HFF-Myc (cell line): ENCODE data around the gene CZIB.

ENCODE experiments used
- DNase-seq: peaks from one replicate; pipeline ENCODE4 v3.0.0-alpha.2; 2011; ENCODE audit warnings: low read depth; ENCODE audit errors: extremely low read depth
- H3K4me3 ChIP-seq: replicated peaks from 2 replicates; pipeline ENCODE4 v1.5.1; 2011; ENCODE audit warnings: low read depth, mild to moderate bottlenecking, control low read depth, low read length
- TF ChIP-seq, protein P1 (sequence below): IDR thresholded peaks from 2 replicates; pipeline ENCODE4 v1.5.1; 2012; ENCODE audit warnings: mild to moderate bottlenecking, low read depth, low read length, control low read depth; ENCODE audit errors: missing control alignments

CZIB gene

DNA sequence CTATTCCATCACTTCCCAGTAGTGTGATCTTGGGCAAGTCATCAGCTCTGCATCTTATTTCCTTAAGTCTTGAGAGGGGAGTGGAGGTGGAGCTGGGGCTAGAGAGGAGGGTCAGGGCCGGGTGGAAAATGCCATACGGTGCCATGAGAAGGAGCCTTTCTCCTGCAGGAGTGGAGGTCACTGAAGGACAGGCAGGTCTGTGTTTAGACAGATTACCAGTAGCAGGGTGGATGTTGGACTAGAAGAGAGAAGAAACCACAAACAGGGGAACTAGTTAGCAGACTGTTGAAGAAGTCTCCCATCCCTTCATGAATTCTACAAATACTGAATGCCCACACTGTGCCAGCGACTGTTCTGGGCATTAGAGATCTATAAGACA is 37.7 kb downstream of the CZIB start:
- TF ChIP-seq, protein P1, sequence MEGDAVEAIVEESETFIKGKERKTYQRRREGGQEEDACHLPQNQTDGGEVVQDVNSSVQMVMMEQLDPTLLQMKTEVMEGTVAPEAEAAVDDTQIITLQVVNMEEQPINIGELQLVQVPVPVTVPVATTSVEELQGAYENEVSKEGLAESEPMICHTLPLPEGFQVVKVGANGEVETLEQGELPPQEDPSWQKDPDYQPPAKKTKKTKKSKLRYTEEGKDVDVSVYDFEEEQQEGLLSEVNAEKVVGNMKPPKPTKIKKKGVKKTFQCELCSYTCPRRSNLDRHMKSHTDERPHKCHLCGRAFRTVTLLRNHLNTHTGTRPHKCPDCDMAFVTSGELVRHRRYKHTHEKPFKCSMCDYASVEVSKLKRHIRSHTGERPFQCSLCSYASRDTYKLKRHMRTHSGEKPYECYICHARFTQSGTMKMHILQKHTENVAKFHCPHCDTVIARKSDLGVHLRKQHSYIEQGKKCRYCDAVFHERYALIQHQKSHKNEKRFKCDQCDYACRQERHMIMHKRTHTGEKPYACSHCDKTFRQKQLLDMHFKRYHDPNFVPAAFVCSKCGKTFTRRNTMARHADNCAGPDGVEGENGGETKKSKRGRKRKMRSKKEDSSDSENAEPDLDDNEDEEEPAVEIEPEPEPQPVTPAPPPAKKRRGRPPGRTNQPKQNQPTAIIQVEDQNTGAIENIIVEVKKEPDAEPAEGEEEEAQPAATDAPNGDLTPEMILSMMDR, result no peak

DNA sequence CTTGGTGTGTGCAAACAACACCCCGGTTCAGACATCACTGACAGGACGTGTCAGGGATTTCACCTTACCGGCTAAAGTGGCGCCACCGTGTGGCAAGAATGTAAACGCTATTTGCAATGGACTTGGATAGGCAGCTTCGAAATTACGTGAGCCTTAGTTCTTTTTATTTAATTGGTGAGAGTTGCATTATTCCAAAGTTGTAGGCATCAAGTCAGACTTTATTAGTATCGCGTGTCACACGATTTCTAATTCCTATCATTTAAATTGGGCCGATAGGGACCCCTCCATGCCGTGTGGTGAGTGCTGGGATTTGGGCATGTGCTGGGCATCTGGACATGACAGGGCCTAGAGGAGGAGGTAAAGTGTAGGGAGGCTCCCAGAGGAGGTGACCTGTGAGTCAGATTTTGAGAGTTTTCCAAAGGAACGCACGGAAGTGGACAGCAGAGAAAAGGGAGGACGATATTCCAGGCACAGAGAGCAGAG is 38.3 kb downstream of the CZIB start:
- no peak overlapping the region for H3K4me3 ChIP-seq
- TF ChIP-seq, protein P1, result peak; percentile 78
- no peak for DNase-seq

More for the DNA sequence above, 37.7 kb downstream of the CZIB start:
- no peak for DNase-seq
- H3K4me3 ChIP-seq, result no peak overlapping the region

DNA sequence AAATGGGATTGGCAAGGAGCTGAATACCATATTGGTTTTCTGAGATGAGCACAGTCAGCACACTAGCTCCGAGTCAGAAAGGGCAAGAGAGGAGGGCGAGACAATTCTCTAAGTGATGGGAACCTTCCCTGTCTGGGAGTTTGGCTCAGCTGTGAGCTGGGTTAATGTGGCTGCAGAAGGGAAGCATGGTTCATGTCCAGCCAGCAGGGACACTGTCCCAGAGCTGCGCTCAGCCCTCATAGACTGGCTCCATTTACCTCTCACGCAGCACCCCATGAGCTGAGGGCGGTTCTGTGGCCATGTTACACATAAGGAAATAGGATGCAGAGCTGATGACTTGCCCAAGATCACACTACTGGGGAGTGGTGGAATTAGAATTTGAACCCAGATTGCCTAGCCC is 39.5 kb downstream of the CZIB start:
- no peak for DNase-seq
- TF ChIP-seq, protein P1, result no peak
- no peak overlapping the region for H3K4me3 ChIP-seq

DNA sequence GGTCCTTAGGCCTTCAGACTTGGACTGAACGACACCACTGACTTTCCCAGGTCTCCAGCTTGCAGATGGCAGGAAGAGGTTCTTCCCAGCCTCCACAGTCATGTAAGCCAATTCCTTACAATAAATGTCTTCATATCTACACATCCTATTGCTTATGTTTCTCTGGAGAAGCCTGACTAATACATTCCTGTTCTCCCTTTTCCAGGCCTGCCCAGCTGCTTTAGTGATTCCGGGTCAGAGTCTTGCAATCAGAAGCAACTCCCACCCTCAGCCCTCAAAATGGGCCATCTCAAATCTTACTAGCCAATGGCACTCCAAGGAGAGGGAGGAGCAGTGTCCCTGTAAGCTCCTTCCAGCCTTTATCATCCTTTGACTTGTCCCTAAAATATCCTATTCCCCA is 40.2 kb downstream of the CZIB start:
- no peak for DNase-seq
- H3K4me3 ChIP-seq, result no peak overlapping the region
- TF ChIP-seq, protein P1, result no peak

DNA sequence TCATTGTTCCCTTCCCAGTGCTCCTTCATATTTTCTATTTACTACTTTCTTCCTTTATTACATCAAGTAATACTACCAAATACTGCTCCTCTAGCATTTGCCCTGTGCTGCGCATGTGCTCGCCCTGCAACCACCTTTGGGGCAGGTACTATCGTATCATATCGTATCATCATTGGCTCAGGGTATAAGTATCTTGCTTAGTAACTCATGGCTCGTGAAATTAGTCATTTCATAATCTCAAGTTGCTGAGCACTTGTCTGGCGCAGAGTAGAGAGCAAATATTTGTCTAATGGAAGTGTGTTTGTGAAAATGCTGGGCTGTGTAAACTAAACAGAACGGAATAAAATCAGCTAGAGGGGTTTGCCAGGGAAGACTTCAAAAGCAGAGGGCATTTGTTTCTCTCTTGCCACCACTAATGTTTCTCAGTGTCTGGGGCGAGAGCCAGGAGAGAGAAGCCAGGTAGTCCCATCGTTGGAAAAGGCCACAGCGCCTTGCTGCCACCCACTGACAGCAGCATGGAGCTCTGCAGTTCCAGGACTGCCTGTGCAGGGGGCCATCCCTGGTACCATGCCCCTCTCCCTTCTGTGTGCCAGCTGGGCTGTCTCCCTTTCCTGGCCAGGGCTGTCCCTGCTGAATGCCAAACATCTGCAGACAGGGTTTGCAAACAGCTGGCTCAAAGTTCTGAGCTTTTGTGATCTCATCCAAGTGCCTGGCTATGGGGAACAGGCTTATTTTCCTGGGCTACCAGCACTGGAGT is 43.8 kb downstream of the CZIB start:
- DNase-seq, result no peak
- TF ChIP-seq, protein P1, result peak; percentile 18
- no peak overlapping the region for H3K4me3 ChIP-seq

DNA sequence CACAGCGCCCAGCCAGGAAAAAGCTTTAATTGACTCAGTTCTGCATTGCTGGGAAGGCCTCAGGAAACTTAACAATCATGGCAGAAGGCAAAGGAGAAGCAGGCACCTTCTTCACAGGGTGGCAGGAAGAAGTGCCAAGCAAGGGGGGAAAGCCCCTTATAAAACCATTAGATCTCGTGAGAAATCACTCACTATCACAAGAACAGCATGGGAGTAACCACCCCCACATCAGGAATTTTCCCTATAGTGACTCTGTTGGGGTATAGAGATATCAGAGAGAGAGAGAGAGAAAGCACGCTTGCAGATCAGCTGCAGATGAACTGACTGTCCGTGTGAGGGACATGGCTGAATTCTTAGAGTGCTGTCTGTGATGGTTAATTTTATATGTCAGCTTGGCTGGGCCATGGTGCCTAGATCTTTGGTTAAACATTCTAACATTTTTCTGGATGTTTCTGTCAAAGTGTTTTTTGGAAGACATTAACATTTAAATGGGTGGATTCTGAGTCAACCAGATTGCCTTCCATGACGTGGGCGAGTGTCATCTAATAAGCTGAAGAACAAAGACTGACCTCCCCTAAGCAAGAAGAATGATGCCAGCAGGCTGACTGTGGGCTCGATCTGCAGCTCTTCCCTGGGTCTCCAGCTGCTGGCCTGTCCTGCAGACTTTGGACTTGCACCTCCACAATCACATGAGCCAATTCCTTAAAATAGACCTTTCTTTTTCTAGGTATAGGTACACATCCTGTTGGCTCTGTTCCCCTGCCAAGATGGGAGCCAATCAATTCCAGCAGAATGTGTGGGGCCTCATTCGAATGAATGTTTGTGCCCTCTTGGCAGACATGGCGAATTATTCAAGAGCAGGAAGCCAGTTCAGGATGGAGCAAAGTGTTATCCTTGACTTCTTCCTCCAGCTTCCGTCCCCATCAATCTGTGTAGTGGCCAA is 45.2 kb downstream of the CZIB start:
- H3K4me3 ChIP-seq, result no peak overlapping the region
- no peak for DNase-seq
- TF ChIP-seq, protein P1, result no peak
